NCI-H1417 treated with DMSO at 0.1 percent for 48 hours (cell line): ENCODE measurements around the gene ERG.

Experiments
- DNase-seq: peaks from one replicate; lab custom pipeline; 2025; lab: John Stamatoyannopoulos, UW

The ERG gene

DNA sequence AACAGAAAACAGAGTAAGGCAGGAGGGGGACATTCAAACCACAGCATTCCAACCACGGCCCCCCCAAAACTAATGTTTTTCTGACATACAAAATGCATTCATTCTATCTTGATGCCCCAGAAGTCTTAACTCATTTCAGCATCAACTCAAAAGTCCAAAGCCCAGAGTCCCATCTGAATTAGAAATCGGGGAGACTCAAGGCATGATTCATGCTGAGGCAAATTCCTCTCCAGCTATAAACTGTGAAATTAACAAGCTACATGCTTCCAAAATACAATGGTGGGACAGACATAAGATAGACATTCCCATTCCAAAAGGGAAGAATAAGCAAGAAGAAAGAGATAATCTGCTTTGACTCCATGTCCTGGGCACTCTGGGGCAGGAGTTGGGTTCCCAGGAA is 167.6 kb downstream of the ERG start:
- DNase-seq, result no peak
